Measurements from ENCODE around the gene INTS11. TPM values are rescaled to one million over a fixed set of nuclear protein-coding genes. Genes with fewer than 3 reads are reported as not detected.
A peak's percentile ranks its signal among the peaks of the same experiment; 100 is the strongest.

Gene INTS11
- total RNA-seq, 1 experiment from 2014 or later, result 117 TPM

- BruUV-seq (replicated peaks), result no TSS peak
Observed at GRCh38 chr1:1345384-1345783, 20.9 kb upstream of the INTS11 start.

GRCh38 chr1:1344655-1345361 lies 20.3 kb upstream of the INTS11 start:
- Mint-ChIP-seq H3K27me3 (ENCODE audit: unreplicated experiment) (no peaks in the 10 kb centered on the region), H3K36me3 (ENCODE audit: insufficient read depth, unreplicated experiment) (peaks cover 60% of the 10 kb centered on the region), H3K27ac (ENCODE audit: unreplicated experiment) (peak overlapping the region; percentile 70), H3K9me3 (ENCODE audit: low read depth, unreplicated experiment) (no peaks in the 10 kb centered on the region), H3K4me3 (ENCODE audit: low read depth, unreplicated experiment) (peak overlapping the region; percentile 80), H3K4me1 (ENCODE audit: low read depth, unreplicated experiment) (peaks cover 24% of the 10 kb centered on the region)
- peak; percentile 90 for DNase-seq
- peak; percentile 62 for TF ChIP-seq CTCF (IDR thresholded peaks at IDR 0.05; ENCODE audit: unreplicated experiment)
- CTCF ChIA-PET, result interaction anchor here (1.1 kb wide), 1 partner anchor 63 kb away, joined by 3 read pairs; no protein-coding TSS in a partner anchor
- intact Hi-C loops (cut with micrococcal nuclease; ENCODE audit: unreplicated experiment), result no loop called here
- no TSS peak for BruUV-seq (replicated peaks)

More at GRCh38 chr1:1345384-1345783, 20.9 kb upstream of the INTS11 start:
- CTCF ChIA-PET, result interaction anchor here (0.6 kb wide), 1 partner anchor 30 kb away, joined by 3 read pairs; the partner anchor contains the start of gene AURKAIP1
- peaks cover 56% of the 10 kb centered on the region for H3K36me3 Mint-ChIP-seq (ENCODE audit: insufficient read depth, unreplicated experiment)
- peaks cover 24% of the 10 kb centered on the region for H3K4me1 Mint-ChIP-seq (ENCODE audit: low read depth, unreplicated experiment)
- peak overlapping the region; percentile 70 for H3K27ac Mint-ChIP-seq (ENCODE audit: unreplicated experiment)
- H3K9me3 Mint-ChIP-seq (ENCODE audit: low read depth, unreplicated experiment), result no peaks in the 10 kb centered on the region
- DNase-seq, result no peak
- H3K27me3 Mint-ChIP-seq (ENCODE audit: unreplicated experiment), result no peaks in the 10 kb centered on the region
- intact Hi-C loops (cut with micrococcal nuclease; ENCODE audit: unreplicated experiment), result no loop called here
- peak overlapping the region; percentile 80 for H3K4me3 Mint-ChIP-seq (ENCODE audit: low read depth, unreplicated experiment)
- no peak for TF ChIP-seq CTCF (IDR thresholded peaks at IDR 0.05; ENCODE audit: unreplicated experiment)

- no TSS peak for BruUV-seq (replicated peaks)
- Mint-ChIP-seq H3K36me3 (ENCODE audit: insufficient read depth, unreplicated experiment) (peaks cover 64% of the 10 kb centered on the region), H3K27ac (ENCODE audit: unreplicated experiment) (peak overlapping the region; percentile 70), H3K9me3 (ENCODE audit: low read depth, unreplicated experiment) (no peaks in the 10 kb centered on the region), H3K4me1 (ENCODE audit: low read depth, unreplicated experiment) (peaks cover 24% of the 10 kb centered on the region), H3K4me3 (ENCODE audit: low read depth, unreplicated experiment) (peak overlapping the region; percentile 80), H3K27me3 (ENCODE audit: unreplicated experiment) (no peaks in the 10 kb centered on the region)
- DNase-seq, result peak; percentile 44
- CTCF ChIA-PET, result interaction anchor here (1.1 kb wide), 1 partner anchor 62 kb away, joined by 3 read pairs; no protein-coding TSS in a partner anchor
- TF ChIP-seq CTCF (IDR thresholded peaks at IDR 0.05; ENCODE audit: unreplicated experiment), result no peak
- intact Hi-C loops (cut with micrococcal nuclease; ENCODE audit: unreplicated experiment), result no loop called here
Observed at GRCh38 chr1:1343811-1344421, 19.5 kb upstream of the INTS11 start.

GRCh38 chr1:1342584-1343115 lies 18.2 kb upstream of the INTS11 start:
- DNase-seq, result no peak
- Mint-ChIP-seq H3K36me3 (ENCODE audit: insufficient read depth, unreplicated experiment) (peaks cover 62% of the 10 kb centered on the region), H3K27ac (ENCODE audit: unreplicated experiment) (peak overlapping the region; percentile 47), H3K4me1 (ENCODE audit: low read depth, unreplicated experiment) (peaks cover 24% of the 10 kb centered on the region), H3K9me3 (ENCODE audit: low read depth, unreplicated experiment) (no peaks in the 10 kb centered on the region), H3K4me3 (ENCODE audit: low read depth, unreplicated experiment) (no peak overlapping the region), H3K27me3 (ENCODE audit: unreplicated experiment) (no peaks in the 10 kb centered on the region)
- BruUV-seq (replicated peaks), result no TSS peak
- CTCF ChIA-PET, result no interaction called here
- TF ChIP-seq CTCF (IDR thresholded peaks at IDR 0.05; ENCODE audit: unreplicated experiment), result no peak
- intact Hi-C loops (cut with micrococcal nuclease; ENCODE audit: unreplicated experiment), result no loop called here
